HepG2 (cell line): ENCODE results near the gene DDIT4. TPM values are rescaled to one million over a fixed set of nuclear protein-coding genes. Genes with fewer than 3 reads are reported as not detected.

Source experiments
- CBX1 ChIP-seq: IDR thresholded peaks from one replicate; pipeline ENCODE4 v1.6.1; 2016; ENCODE audit warnings: antibody characterized with exemption, low read depth
- GATAD2A ChIP-seq: IDR thresholded peaks from 2 replicates; pipeline ENCODE4 v1.6.1; 2016
- HMG20A ChIP-seq: IDR thresholded peaks from 2 replicates; pipeline ENCODE4 v1.6.1; 2016; ENCODE audit warnings: borderline replicate concordance
- JUNB ChIP-seq: sonication (generic); formaldehyde crosslinking; IDR thresholded peaks from 2 replicates; pipeline ENCODE4 v1.8.0; 2022; ENCODE audit warnings: missing genetic modification reagents, mild to moderate bottlenecking, borderline replicate concordance
- KDM2A ChIP-seq: sonication (generic); formaldehyde crosslinking; IDR thresholded peaks from 2 replicates; pipeline ENCODE4 v1.4.0; 2020; ENCODE audit warnings: low read depth, missing genetic modification reagents, borderline replicate concordance
- KDM5A ChIP-seq: fragments of 200-600 bp; sonication (generic); IDR thresholded peaks from 2 replicates; pipeline ENCODE4 v1.7.0; 2018; ENCODE audit warnings: antibody characterized with exemption, mild to moderate bottlenecking, low read length, borderline replicate concordance
- MIER2 ChIP-seq: IDR thresholded peaks from 2 replicates; pipeline ENCODE4 v1.6.1; 2016; ENCODE audit warnings: missing biosample characterization, missing genetic modification reagents
- MTF2 ChIP-seq: sonication (generic); formaldehyde crosslinking; IDR thresholded peaks from 2 replicates; pipeline ENCODE4 v1.5.0; 2020; ENCODE audit warnings: missing genetic modification reagents, borderline replicate concordance
- NCOR1 ChIP-seq: fragments of 200-600 bp; sonication (generic); IDR thresholded peaks from 2 replicates; pipeline ENCODE4 v1.7.0; 2017; ENCODE audit warnings: antibody characterized with exemption, low read length, borderline replicate concordance
- PAWR ChIP-seq: sonication (generic); formaldehyde crosslinking; IDR thresholded peaks from 2 replicates; pipeline ENCODE4 v1.4.0; 2020; ENCODE audit warnings: missing genetic modification reagents, mild to moderate bottlenecking, borderline replicate concordance
- PITX1 ChIP-seq: sonication (generic); formaldehyde crosslinking; IDR thresholded peaks from 2 replicates; pipeline ENCODE4 v1.5.1; 2020; ENCODE audit warnings: mild to moderate bottlenecking, missing genetic modification reagents
- PTBP1 ChIP-seq: fragments of 200-400 bp; formaldehyde crosslinking; IDR thresholded peaks from 2 replicates; pipeline ENCODE4 v1.6.1; 2018; ENCODE audit warnings: low read length, low read depth; ENCODE audit not compliant: poor library complexity, severe bottlenecking
- RXRB ChIP-seq: IDR thresholded peaks from 2 replicates; pipeline ENCODE4 v1.6.1; 2016; ENCODE audit warnings: borderline replicate concordance, missing genetic modification reagents, missing compliant biosample characterization
- SP1 ChIP-seq, 2 experiments: fragments of 450-650 bp in 1 of 2; sonication (generic) in 1 of 2; formaldehyde crosslinking in 1 of 2; IDR thresholded peaks; 2 replicates each; pipeline versions ENCODE4 v1.4.0 to v1.6.1; 2016 to 2020; ENCODE audit warnings: missing genetic modification reagents in 1 of 2
- TEAD3 ChIP-seq: optimal IDR thresholded peaks from 2 replicates; pipeline ENCODE3; 2016; ENCODE audit warnings: borderline replicate concordance
- TGIF2 ChIP-seq: IDR thresholded peaks from 2 replicates; pipeline ENCODE4 v1.6.1; 2016; ENCODE audit warnings: control low read depth, missing compliant biosample characterization
- ZNF205 ChIP-seq: IDR thresholded peaks from 2 replicates; pipeline ENCODE4 v1.6.1; 2018; ENCODE audit warnings: missing biosample characterization, missing genetic modification reagents
- ZNF232 ChIP-seq: sonication (generic); formaldehyde crosslinking; IDR thresholded peaks from 2 replicates; pipeline ENCODE4 v1.4.0; 2020; ENCODE audit warnings: missing genetic modification reagents, borderline replicate concordance
- ZNF501 ChIP-seq: sonication (generic); formaldehyde crosslinking; IDR thresholded peaks from 2 replicates; pipeline ENCODE4 v1.5.1; 2020; ENCODE audit warnings: mild to moderate bottlenecking, moderate library complexity, missing genetic modification reagents
- ZNF550 ChIP-seq: sonication (generic); formaldehyde crosslinking; IDR thresholded peaks from 2 replicates; pipeline ENCODE4 v1.4.0; 2020; ENCODE audit warnings: mild to moderate bottlenecking, missing genetic modification reagents, borderline replicate concordance
- ZNF703 ChIP-seq: sonication (generic); formaldehyde crosslinking; IDR thresholded peaks from 2 replicates; pipeline ENCODE4 v1.5.1; 2020; ENCODE audit warnings: missing genetic modification reagents, mild to moderate bottlenecking, moderate library complexity, borderline replicate concordance
- ZNF766 ChIP-seq: sonication (generic); formaldehyde crosslinking; IDR thresholded peaks from 2 replicates; pipeline ENCODE4 v1.5.0; 2020; ENCODE audit warnings: missing genetic modification reagents, borderline replicate concordance
- ZNF883 ChIP-seq: sonication (generic); formaldehyde crosslinking; IDR thresholded peaks from 2 replicates; pipeline ENCODE4 v1.5.1; 2020; ENCODE audit warnings: mild to moderate bottlenecking, missing genetic modification reagents; ENCODE audit errors: not compliant biosample characterization
- ZSCAN25 ChIP-seq: sonication (generic); formaldehyde crosslinking; IDR thresholded peaks from 2 replicates; pipeline ENCODE4 v1.8.0; 2022; ENCODE audit warnings: mild to moderate bottlenecking, missing genetic modification reagents
- polyA plus RNA-seq, 8 experiments: library from polyadenylated mRNA; depleted of rRNA in 3 of 8; stranded (reverse) in 7 of 8; unstranded in 1 of 8; fragments of >200 nt; fragmentation: Illumina TruSeq in 4 of 8; extraction: Trizol in 4 of 8; gene quantifications; 2 replicates each; pipeline versions ENCODE4 v1.2.1 to v1.2.3, GENCODE V29; 2011 to 2016; ENCODE audit warnings: low read depth in 4 of 8, missing spikeins in 1 of 8, mixed read lengths in 1 of 8; ENCODE audit not compliant: insufficient read depth in 1 of 8
- total RNA-seq, 5 experiments: library from RNA; depleted of rRNA; stranded (reverse); fragments of >200 nt; fragmentation: Illumina TruSeq; extraction: Trizol; gene quantifications; 2 replicates each; pipeline ENCODE4 v1.2.3, GENCODE V29; 2016; ENCODE audit warnings: low read depth in 1 of 5
- TF ChIP-seq, protein P1 (sequence below): sonication (generic); formaldehyde crosslinking; IDR thresholded peaks from 2 replicates; pipeline ENCODE4 v1.4.0; 2020; ENCODE audit warnings: missing genetic modification reagents
- TF ChIP-seq, protein P2 (sequence below): sonication (generic); formaldehyde crosslinking; IDR thresholded peaks from 2 replicates; pipeline ENCODE4 v1.4.0; 2020; ENCODE audit warnings: mild to moderate bottlenecking, missing genetic modification reagents
- TF ChIP-seq, protein P3 (sequence below): sonication (generic); formaldehyde crosslinking; IDR thresholded peaks from 2 replicates; pipeline ENCODE4 v1.4.0; 2020; ENCODE audit warnings: missing genetic modification reagents; ENCODE audit errors: not compliant biosample characterization

DDIT4 gene
- total and polyA plus RNA-seq, 2 of the 13 experiments (the other 11 are each of a cell fraction or from before 2014, with no cell fraction given): 35.6 to 40.7 TPM

DNA sequence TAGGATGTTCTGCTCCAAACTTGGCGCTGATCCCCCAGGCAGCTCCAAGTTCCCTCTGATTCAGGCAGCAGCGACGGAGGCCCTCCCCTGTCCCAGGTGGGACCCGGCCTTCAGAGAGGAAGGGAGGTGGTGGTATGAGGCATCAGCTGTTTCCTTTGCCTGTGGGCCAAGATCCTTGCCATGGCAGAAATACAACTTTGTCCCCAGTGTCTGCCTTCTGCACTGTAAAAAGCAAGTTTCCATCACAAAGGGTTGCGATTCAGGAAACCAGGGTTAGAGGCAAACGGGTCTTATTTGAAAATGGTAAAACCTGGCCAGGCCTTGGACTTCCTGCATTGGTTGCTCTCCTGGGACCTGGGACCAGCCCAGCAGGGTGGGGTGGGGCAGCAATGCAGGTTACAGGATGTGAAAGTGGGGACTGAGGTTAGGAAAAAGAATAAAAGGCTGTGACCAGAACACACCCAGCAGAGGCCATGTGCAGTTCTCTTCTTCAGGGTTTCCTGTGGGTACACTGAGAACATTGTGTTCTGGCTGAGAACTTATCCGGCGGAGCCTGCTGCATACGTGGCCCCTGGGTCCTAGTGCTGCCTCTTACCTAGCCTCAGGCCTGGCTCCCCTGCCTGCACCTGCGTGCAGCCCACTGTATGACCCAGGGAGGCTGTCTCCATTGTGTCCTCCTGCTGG lies 25.1 kb upstream of the DDIT4 start (continued):
- TF ChIP-seq MIER2 (CRISPR knock-in tag) (no peak), MTF2 (CRISPR knock-in tag) (no peak), KDM2A (peak; percentile 48; the same call in 1 of the 2 replicates), HMG20A (CRISPR knock-in tag) (peak; percentile 44; the same call in 1 of the 2 replicates), ZNF205 (no peak), JUNB (CRISPR knock-in tag) (no peak), ZNF703 (CRISPR knock-in tag) (no peak), KDM5A (no peak; the same call in 1 of the 2 replicates), ZSCAN25 (no peak; the same call in 1 of the 2 replicates), ZNF883 (CRISPR knock-in tag) (peak; percentile 48), GATAD2A (no peak), ZNF232 (peak; percentile 77; the same call in 1 of the 2 replicates), RXRB (CRISPR knock-in tag) (peak; percentile 47; the same call in 1 of the 2 replicates), ZNF501 (CRISPR knock-in tag) (peak; percentile 73), TGIF2 (CRISPR knock-in tag) (no peak; the same call in 1 of the 2 replicates), PAWR (CRISPR knock-in tag) (no peak), PITX1 (CRISPR knock-in tag) (0 out of 2 replicates have a peak, but pooled peaks have one; percentile 31), PTBP1 (no peak), CBX1 (peak; percentile 74), SP1 (IDR thresholded peaks at IDR 0.05) (no peak), SP1 (CRISPR knock-in tag; IDR thresholded peaks at IDR 0.05) (peak; percentile 41; the same call in 1 of the 2 replicates), ZNF550 (CRISPR knock-in tag) (no peak), TEAD3 (CRISPR knock-in tag) (no peak), NCOR1 (no peak), ZNF766 (0 out of 2 replicates have a peak, but pooled peaks have one; percentile 62)
- TF ChIP-seq, protein P1, sequence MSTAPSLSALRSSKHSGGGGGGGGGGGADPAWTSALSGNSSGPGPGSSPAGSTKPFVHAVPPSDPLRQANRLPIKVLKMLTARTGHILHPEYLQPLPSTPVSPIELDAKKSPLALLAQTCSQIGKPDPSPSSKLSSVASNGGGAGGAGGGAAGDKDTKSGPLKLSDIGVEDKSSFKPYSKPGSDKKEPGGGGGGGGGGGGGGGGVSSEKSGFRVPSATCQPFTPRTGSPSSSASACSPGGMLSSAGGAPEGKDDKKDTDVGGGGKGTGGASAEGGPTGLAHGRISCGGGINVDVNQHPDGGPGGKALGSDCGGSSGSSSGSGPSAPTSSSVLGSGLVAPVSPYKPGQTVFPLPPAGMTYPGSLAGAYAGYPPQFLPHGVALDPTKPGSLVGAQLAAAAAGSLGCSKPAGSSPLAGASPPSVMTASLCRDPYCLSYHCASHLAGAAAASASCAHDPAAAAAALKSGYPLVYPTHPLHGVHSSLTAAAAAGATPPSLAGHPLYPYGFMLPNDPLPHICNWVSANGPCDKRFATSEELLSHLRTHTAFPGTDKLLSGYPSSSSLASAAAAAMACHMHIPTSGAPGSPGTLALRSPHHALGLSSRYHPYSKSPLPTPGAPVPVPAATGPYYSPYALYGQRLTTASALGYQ (CRISPR knock-in tag): no peak
- TF ChIP-seq, protein P2, sequence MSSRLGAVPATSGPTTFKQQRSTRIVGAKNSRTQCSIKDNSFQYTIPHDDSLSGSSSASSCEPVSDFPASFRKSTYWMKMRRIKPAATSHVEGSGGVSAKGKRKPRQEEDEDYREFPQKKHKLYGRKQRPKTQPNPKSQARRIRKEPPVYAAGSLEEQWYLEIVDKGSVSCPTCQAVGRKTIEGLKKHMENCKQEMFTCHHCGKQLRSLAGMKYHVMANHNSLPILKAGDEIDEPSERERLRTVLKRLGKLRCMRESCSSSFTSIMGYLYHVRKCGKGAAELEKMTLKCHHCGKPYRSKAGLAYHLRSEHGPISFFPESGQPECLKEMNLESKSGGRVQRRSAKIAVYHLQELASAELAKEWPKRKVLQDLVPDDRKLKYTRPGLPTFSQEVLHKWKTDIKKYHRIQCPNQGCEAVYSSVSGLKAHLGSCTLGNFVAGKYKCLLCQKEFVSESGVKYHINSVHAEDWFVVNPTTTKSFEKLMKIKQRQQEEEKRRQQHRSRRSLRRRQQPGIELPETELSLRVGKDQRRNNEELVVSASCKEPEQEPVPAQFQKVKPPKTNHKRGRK (CRISPR knock-in tag): no peak
- TF ChIP-seq, protein P3, sequence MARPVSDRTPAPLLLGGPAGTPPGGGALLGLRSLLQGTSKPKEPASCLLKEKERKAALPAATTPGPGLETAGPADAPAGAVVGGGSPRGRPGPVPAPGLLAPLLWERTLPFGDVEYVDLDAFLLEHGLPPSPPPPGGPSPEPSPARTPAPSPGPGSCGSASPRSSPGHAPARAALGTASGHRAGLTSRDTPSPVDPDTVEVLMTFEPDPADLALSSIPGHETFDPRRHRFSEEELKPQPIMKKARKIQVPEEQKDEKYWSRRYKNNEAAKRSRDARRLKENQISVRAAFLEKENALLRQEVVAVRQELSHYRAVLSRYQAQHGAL (CRISPR knock-in tag): no peak
